D721Med (cell line): ENCODE results near the gene C6orf163.

ENCODE experiments used
- DNase-seq: peaks from one replicate; pipeline ENCODE4 v3.0.0; 2011; ENCODE audit warnings: low spot score; ENCODE audit not compliant: insufficient read length
- FAIRE-seq: peaks from 2 replicates; lab custom pipeline; 2011; peaks lifted over from hg19 to GRCh38; lab: Jason Lieb, UNC
- CTCF ChIP-seq: IDR thresholded peaks from 2 replicates; pipeline ENCODE4 v1.5.1; 2012; ENCODE audit warnings: mild to moderate bottlenecking, control low read depth; ENCODE audit not compliant: insufficient read depth; ENCODE audit errors: missing control alignments

C6orf163 gene

GRCh38 chr6:87407901-87408720, 63.5 kb downstream of the C6orf163 start, which contains the start of gene CFAP206:
TSS of gene CFAP206 (plus strand) at chr6:87407972. CDS start at chr6:87409840, 1,868 bp downstream.
- DNase-seq, result peak; percentile 48
- FAIRE-seq, result no peak
- TF ChIP-seq CTCF, result no peak

- FAIRE-seq, result peak; percentile 74
- DNase-seq, result no peak
- no peak for TF ChIP-seq CTCF
These were observed 64.1 kb downstream of the C6orf163 start for GRCh38 chr6:87408721-87409155.
